BLaER1 (cell line): ENCODE data around the gene DBF4.
"Not testable (repeated sequence)": the region's sequence is repeated elsewhere in the genome, so short reads cannot be mapped to it uniquely, and the experiment has no call there.

Experiments
- H3K27ac ChIP-seq: shearing (Covaris generic); formaldehyde crosslinking; 2 replicates; pipeline ENCODE4 v1.8.1; 2022
- H3K27me3 ChIP-seq: shearing (Covaris generic); formaldehyde crosslinking; 2 replicates; pipeline ENCODE4 v1.8.1; 2022
- H3K36me3 ChIP-seq: shearing (Covaris generic); formaldehyde crosslinking; 2 replicates; pipeline ENCODE4 v1.8.1; 2022
- H3K4me1 ChIP-seq: shearing (Covaris generic); formaldehyde crosslinking; 2 replicates; pipeline ENCODE4 v1.8.1; 2022
- H3K4me2 ChIP-seq: shearing (Covaris generic); formaldehyde crosslinking; 2 replicates; pipeline ENCODE4 v1.8.1; 2022
- H3K4me3 ChIP-seq: shearing (Covaris generic); formaldehyde crosslinking; 2 replicates; pipeline ENCODE4 v1.8.1; 2022
- H3K9ac ChIP-seq: shearing (Covaris generic); formaldehyde crosslinking; 2 replicates; pipeline ENCODE4 v1.8.1; 2022
- H3K9me3 ChIP-seq: shearing (Covaris generic); formaldehyde crosslinking; 2 replicates; pipeline ENCODE4 v1.8.1; 2022
- H4K20me1 ChIP-seq: shearing (Covaris generic); formaldehyde crosslinking; 2 replicates; pipeline ENCODE4 v1.8.1; 2022
- Cebpa-rat ChIP-seq: shearing (Covaris generic); IDR thresholded peaks from 2 replicates; pipeline ENCODE4 v1.8.1; 2022

DBF4 gene

GRCh38 chr7:87866089-87866488, 10.2 kb upstream of the DBF4 start:
- Histone ChIP-seq H3K27ac (no peak overlapping the region), H4K20me1 (no peaks in the 10 kb centered on the region), H3K4me3 (no peak overlapping the region), H3K9ac (no peak overlapping the region), H3K9me3 (peaks cover 59% of the 10 kb centered on the region), H3K4me1 (no peaks in the 10 kb centered on the region), H3K4me2 (no peak overlapping the region), H3K27me3 (no peaks in the 10 kb centered on the region), H3K36me3 (peaks cover 79% of the 10 kb centered on the region)
- TF ChIP-seq Cebpa-rat: no peak

- not testable (repeated sequence) for H3K4me1 ChIP-seq, H3K4me3 ChIP-seq, H3K9ac ChIP-seq, H3K27ac ChIP-seq, H3K4me2 ChIP-seq, H3K27me3 ChIP-seq, H4K20me1 ChIP-seq
- H3K9me3 ChIP-seq: peaks cover 64% of the 10 kb centered on the region
- H3K36me3 ChIP-seq: peaks cover 83% of the 10 kb centered on the region
Observed at GRCh38 chr7:87866533-87866932, 9.8 kb upstream of the DBF4 start.

- Histone ChIP-seq H3K36me3 (peaks cover 78% of the 10 kb centered on the region), H3K4me2 (no peak overlapping the region), H3K9ac (no peak overlapping the region), H3K27ac (no peak overlapping the region), H3K4me1 (peaks cover 18% of the 10 kb centered on the region), H4K20me1 (no peaks in the 10 kb centered on the region), H3K4me3 (peak overlapping the region; percentile 19; the same call in 1 of the 2 replicates), H3K9me3 (peaks cover 79% of the 10 kb centered on the region), H3K27me3 (no peaks in the 10 kb centered on the region)
- TF ChIP-seq Cebpa-rat: no peak
Observed at GRCh38 chr7:87870471-87870870, 5.8 kb upstream of the DBF4 start.

GRCh38 chr7:87872346-87872745, 3.9 kb upstream of the DBF4 start:
- H3K36me3 ChIP-seq: peaks cover 59% of the 10 kb centered on the region
- H3K9me3 ChIP-seq: peaks cover 60% of the 10 kb centered on the region
- TF ChIP-seq Cebpa-rat: no peak
- H3K4me2 ChIP-seq: no peak overlapping the region
- H4K20me1 ChIP-seq: no peaks in the 10 kb centered on the region
- H3K9ac ChIP-seq: no peak overlapping the region
- no peak overlapping the region for H3K27ac ChIP-seq
- H3K27me3 ChIP-seq: no peaks in the 10 kb centered on the region
- H3K4me1 ChIP-seq: peaks cover 18% of the 10 kb centered on the region
- H3K4me3 ChIP-seq: no peak overlapping the region

- H3K4me1 ChIP-seq: peaks cover 23% of the 10 kb centered on the region
- H3K27me3 ChIP-seq, H3K27ac ChIP-seq, H3K4me3 ChIP-seq, H3K9ac ChIP-seq, H4K20me1 ChIP-seq: not testable (repeated sequence)
- peak overlapping the region; percentile 76; the same call in 1 of the 2 replicates for H3K4me2 ChIP-seq
- peaks cover 51% of the 10 kb centered on the region for H3K9me3 ChIP-seq
- peaks cover 49% of the 10 kb centered on the region for H3K36me3 ChIP-seq
Observed at GRCh38 chr7:87873328-87873727, 3.0 kb upstream of the DBF4 start.

GRCh38 chr7:87874066-87874465, 2.2 kb upstream of the DBF4 start:
- H3K4me2 ChIP-seq: peak overlapping the region; percentile 76
- peak overlapping the region; percentile 88; the same call in 1 of the 2 replicates for H3K4me3 ChIP-seq

GRCh38 chr7:87875151-87876039, 898 bp upstream of the DBF4 start:
- Histone ChIP-seq H3K27ac (peak overlapping the region; percentile 90), H3K4me1 (peaks cover 34% of the 10 kb centered on the region), H3K36me3 (peaks cover 46% of the 10 kb centered on the region)

More at GRCh38 chr7:87874066-87874465, 2.2 kb upstream of the DBF4 start:
- Histone ChIP-seq H3K27ac (no peak overlapping the region), H4K20me1 (peaks cover 14% of the 10 kb centered on the region), H3K9ac (peak overlapping the region; percentile 96), H3K4me1 (peaks cover 31% of the 10 kb centered on the region), H3K9me3 (peaks cover 43% of the 10 kb centered on the region), H3K27me3 (no peaks in the 10 kb centered on the region), H3K36me3 (peaks cover 46% of the 10 kb centered on the region)
- no peak for TF ChIP-seq Cebpa-rat

GRCh38 chr7:87876869-87877234, 559 bp downstream of the DBF4 start:
- peak overlapping the region; percentile 90 for H3K27ac ChIP-seq
- H3K9me3 ChIP-seq: peaks cover 15% of the 10 kb centered on the region
- peaks cover 47% of the 10 kb centered on the region for H3K36me3 ChIP-seq
- TF ChIP-seq Cebpa-rat: no peak
- peaks cover 27% of the 10 kb centered on the region for H4K20me1 ChIP-seq
- peak overlapping the region; percentile 96 for H3K9ac ChIP-seq
- peak overlapping the region; percentile 78 for H3K4me2 ChIP-seq
- H3K27me3 ChIP-seq: no peaks in the 10 kb centered on the region
- peaks cover 34% of the 10 kb centered on the region for H3K4me1 ChIP-seq
- H3K4me3 ChIP-seq: peak overlapping the region; percentile 88

More at GRCh38 chr7:87875151-87876039, 898 bp upstream of the DBF4 start:
- peak overlapping the region; percentile 96 for H3K9ac ChIP-seq
- no peak for TF ChIP-seq Cebpa-rat
- peak overlapping the region; percentile 76 for H3K4me2 ChIP-seq
- H3K9me3 ChIP-seq: peaks cover 30% of the 10 kb centered on the region
- peaks cover 15% of the 10 kb centered on the region for H4K20me1 ChIP-seq
- H3K27me3 ChIP-seq: no peaks in the 10 kb centered on the region
- H3K4me3 ChIP-seq: peak overlapping the region; percentile 88

GRCh38 chr7:87877366-87878040, 1.2 kb downstream of the DBF4 start:
- H4K20me1 ChIP-seq: peaks cover 32% of the 10 kb centered on the region
- peak overlapping the region; percentile 96 for H3K9ac ChIP-seq
- no peak for TF ChIP-seq Cebpa-rat
- peaks cover 48% of the 10 kb centered on the region for H3K36me3 ChIP-seq
- peak overlapping the region; percentile 78 for H3K4me2 ChIP-seq
- peaks cover 34% of the 10 kb centered on the region for H3K4me1 ChIP-seq
- H3K27me3 ChIP-seq: no peaks in the 10 kb centered on the region
- H3K9me3 ChIP-seq: peaks cover 10% of the 10 kb centered on the region
- H3K4me3 ChIP-seq: peak overlapping the region; percentile 88
- peak overlapping the region; percentile 90 for H3K27ac ChIP-seq

- Histone ChIP-seq H3K4me2 (peak overlapping the region; percentile 78), H3K4me1 (peaks cover 34% of the 10 kb centered on the region), H3K36me3 (peaks cover 41% of the 10 kb centered on the region), H3K4me3 (peak overlapping the region; percentile 88), H4K20me1 (peaks cover 40% of the 10 kb centered on the region), H3K9me3 (peaks cover 3% of the 10 kb centered on the region; the same call in 1 of the 2 replicates), H3K9ac (peak overlapping the region; percentile 96), H3K27ac (no peak overlapping the region; the same call in 1 of the 2 replicates), H3K27me3 (no peaks in the 10 kb centered on the region)
- no peak for TF ChIP-seq Cebpa-rat
Observed at GRCh38 chr7:87878208-87878735, 2.0 kb downstream of the DBF4 start.
